SK-N-SH treated with all-trans-retinoic acid at 6 μM for 48 hours (cell line): Measurements from ENCODE around the gene OR2V1.
A peak's percentile ranks its signal among the peaks of the same experiment; 100 is the strongest.

Source experiments
- ATAC-seq: fragments of 200-7000 bp; cut with Tn5 transposase; 3 replicates; pipeline ENCODE4 v1.9.1; 2020; ENCODE audit warnings: mild to moderate bottlenecking, moderate library complexity
- ARNTL ChIP-seq: fragments of 450-650 bp; formaldehyde crosslinking; IDR thresholded peaks from 2 replicates; pipeline ENCODE4 v1.5.0; 2020; ENCODE audit warnings: low read depth, mild to moderate bottlenecking, moderate library complexity, borderline replicate concordance
- BACH2 ChIP-seq: fragments of 250-450 bp; sonication (Bioruptor Pico); IDR thresholded peaks from 2 replicates; pipeline ENCODE4 v1.9.0; 2021; ENCODE audit warnings: mild to moderate bottlenecking, borderline replicate concordance
- CSDC2 ChIP-seq: fragments of 250-450 bp; sonication (Bioruptor Pico); IDR thresholded peaks from 2 replicates; pipeline ENCODE4 v1.5.0; 2020; ENCODE audit warnings: mild to moderate bottlenecking, moderate library complexity
- ESRRG ChIP-seq: fragments of 250-450 bp; sonication (Bioruptor Pico); IDR thresholded peaks from 2 replicates; pipeline ENCODE4 v1.6.1; 2021; ENCODE audit warnings: mild to moderate bottlenecking
- GLIS3 ChIP-seq: fragments of 250-450 bp; sonication (Bioruptor Pico); IDR thresholded peaks from 2 replicates; pipeline ENCODE4 v1.5.0; 2020; ENCODE audit warnings: mild to moderate bottlenecking, moderate library complexity
- ISL1 ChIP-seq: fragments of 250-450 bp; sonication (Bioruptor Pico); IDR thresholded peaks from 2 replicates; pipeline ENCODE4 v2.1.2; 2022; ENCODE audit warnings: mild to moderate bottlenecking, moderate library complexity
- PPARA ChIP-seq: fragments of 250-450 bp; sonication (Bioruptor Pico); IDR thresholded peaks from 2 replicates; pipeline ENCODE4 v1.5.0; 2020; ENCODE audit warnings: mild to moderate bottlenecking, borderline replicate concordance
- RARB ChIP-seq: fragments of 250-450 bp; sonication (Bioruptor Pico); IDR thresholded peaks from 2 replicates; pipeline ENCODE4 v1.8.0; 2021; ENCODE audit warnings: mild to moderate bottlenecking, moderate library complexity
- SNAI2 ChIP-seq: fragments of 250-450 bp; sonication (Bioruptor Pico); IDR thresholded peaks from 2 replicates; pipeline ENCODE4 v1.5.0; 2020; ENCODE audit warnings: mild to moderate bottlenecking, moderate library complexity
- TCF4 ChIP-seq: fragments of 250-450 bp; sonication (Bioruptor Pico); IDR thresholded peaks from 2 replicates; pipeline ENCODE4 v1.8.0; 2021; ENCODE audit warnings: mild to moderate bottlenecking, moderate library complexity, borderline replicate concordance
- TOX ChIP-seq: fragments of 250-450 bp; sonication (Bioruptor Pico); IDR thresholded peaks from 2 replicates; pipeline ENCODE4 v1.8.0; 2021; ENCODE audit warnings: mild to moderate bottlenecking, moderate library complexity, borderline replicate concordance
- ZFP30 ChIP-seq: fragments of 450-650 bp; formaldehyde crosslinking; IDR thresholded peaks from 2 replicates; pipeline ENCODE4 v1.5.0; 2022; ENCODE audit warnings: mild to moderate bottlenecking, moderate library complexity
- ZNF565 ChIP-seq: fragments of 450-650 bp; formaldehyde crosslinking; conservative IDR thresholded peaks from 2 replicates; pipeline ENCODE4 v1.5.0; 2020; ENCODE audit warnings: low read depth, mild to moderate bottlenecking, moderate library complexity
- ZNF70 ChIP-seq: fragments of 450-650 bp; formaldehyde crosslinking; IDR thresholded peaks from 2 replicates; pipeline ENCODE4 v1.5.0; 2020; ENCODE audit warnings: mild to moderate bottlenecking, moderate library complexity
- ZNF8 ChIP-seq: fragments of 450-650 bp; formaldehyde crosslinking; IDR thresholded peaks from 2 replicates; pipeline ENCODE4 v1.5.0; 2020; ENCODE audit warnings: mild to moderate bottlenecking, moderate library complexity
- TF ChIP-seq, protein P1 (sequence below): fragments of 250-450 bp; sonication (Bioruptor Pico); IDR thresholded peaks from 2 replicates; pipeline ENCODE4 v1.5.0; 2020; ENCODE audit warnings: mild to moderate bottlenecking, moderate library complexity
- TF ChIP-seq, protein P2 (sequence below): fragments of 250-450 bp; sonication (Bioruptor Pico); IDR thresholded peaks from 2 replicates; pipeline ENCODE4 v1.5.1; 2020; ENCODE audit warnings: low read depth, mild to moderate bottlenecking, moderate library complexity
- TF ChIP-seq, protein P3 (sequence below): fragments of 250-450 bp; sonication (Bioruptor Pico); IDR thresholded peaks from 2 replicates; pipeline ENCODE4 v1.5.1; 2021; ENCODE audit warnings: mild to moderate bottlenecking, moderate library complexity

OR2V1 gene

DNA sequence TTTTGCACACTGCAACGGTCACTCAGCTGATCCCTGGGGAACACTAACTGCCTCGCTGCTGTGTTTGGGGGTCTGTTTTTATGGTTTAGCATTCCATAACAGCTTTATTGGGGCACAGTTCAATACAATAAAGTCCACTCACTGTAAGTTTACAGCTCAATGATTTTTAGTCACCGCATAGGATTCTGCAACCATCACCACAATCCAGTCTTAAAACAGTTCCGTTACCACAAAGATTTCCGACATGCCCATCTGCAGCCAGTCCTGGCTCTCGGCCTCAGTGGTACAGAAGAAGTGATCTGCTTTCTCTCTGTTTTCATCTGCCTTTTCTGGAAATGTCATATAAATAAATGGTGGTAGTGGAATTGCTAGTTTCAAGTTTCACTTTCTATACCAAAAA, 40.0 kb upstream of the OR2V1 start:
- no peak for ATAC-seq

DNA sequence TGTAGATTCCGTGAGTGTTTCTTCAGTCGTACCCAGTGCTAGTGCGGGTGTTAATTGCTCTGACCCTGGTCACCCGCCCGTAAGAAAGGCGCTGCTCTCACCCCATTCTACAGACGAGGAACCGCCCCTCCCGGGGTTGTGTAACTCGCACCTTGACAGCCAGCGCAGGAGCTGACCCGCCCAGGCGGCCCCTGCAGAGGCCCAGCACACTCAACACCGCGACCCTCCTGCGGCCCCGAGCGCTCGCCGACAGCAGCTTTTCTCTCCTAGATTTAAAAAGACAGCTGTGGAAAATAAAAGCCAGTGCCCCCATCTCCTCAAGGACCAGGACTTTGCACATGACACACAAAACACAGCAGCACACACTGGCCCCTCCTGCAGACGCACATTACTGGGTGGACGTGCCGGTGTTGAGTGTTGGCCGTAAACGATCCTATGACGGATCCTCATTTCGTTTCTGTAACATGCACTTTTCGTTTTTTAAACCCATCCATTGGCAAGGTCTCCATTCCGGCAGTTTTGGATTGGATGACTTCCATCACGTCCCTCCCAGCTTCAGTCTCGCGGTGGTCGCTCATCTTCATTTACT, 39.4 kb upstream of the OR2V1 start:
- TF ChIP-seq CSDC2 (CRISPR knock-in tag) (no peak), ESRRG (CRISPR knock-in tag) (no peak), ZNF8 (CRISPR knock-in tag) (no peak)
- TF ChIP-seq, protein P1, sequence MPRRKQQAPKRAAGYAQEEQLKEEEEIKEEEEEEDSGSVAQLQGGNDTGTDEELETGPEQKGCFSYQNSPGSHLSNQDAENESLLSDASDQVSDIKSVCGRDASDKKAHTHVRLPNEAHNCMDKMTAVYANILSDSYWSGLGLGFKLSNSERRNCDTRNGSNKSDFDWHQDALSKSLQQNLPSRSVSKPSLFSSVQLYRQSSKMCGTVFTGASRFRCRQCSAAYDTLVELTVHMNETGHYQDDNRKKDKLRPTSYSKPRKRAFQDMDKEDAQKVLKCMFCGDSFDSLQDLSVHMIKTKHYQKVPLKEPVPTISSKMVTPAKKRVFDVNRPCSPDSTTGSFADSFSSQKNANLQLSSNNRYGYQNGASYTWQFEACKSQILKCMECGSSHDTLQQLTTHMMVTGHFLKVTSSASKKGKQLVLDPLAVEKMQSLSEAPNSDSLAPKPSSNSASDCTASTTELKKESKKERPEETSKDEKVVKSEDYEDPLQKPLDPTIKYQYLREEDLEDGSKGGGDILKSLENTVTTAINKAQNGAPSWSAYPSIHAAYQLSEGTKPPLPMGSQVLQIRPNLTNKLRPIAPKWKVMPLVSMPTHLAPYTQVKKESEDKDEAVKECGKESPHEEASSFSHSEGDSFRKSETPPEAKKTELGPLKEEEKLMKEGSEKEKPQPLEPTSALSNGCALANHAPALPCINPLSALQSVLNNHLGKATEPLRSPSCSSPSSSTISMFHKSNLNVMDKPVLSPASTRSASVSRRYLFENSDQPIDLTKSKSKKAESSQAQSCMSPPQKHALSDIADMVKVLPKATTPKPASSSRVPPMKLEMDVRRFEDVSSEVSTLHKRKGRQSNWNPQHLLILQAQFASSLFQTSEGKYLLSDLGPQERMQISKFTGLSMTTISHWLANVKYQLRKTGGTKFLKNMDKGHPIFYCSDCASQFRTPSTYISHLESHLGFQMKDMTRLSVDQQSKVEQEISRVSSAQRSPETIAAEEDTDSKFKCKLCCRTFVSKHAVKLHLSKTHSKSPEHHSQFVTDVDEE (CRISPR knock-in tag): no peak
- TF ChIP-seq, all 23 proteins: peak for 0
- peak; percentile 1; the same call in 2 of the 3 replicates for ATAC-seq

More for the DNA sequence above, 40.0 kb upstream of the OR2V1 start:
- no peak for TF ChIP-seq RARB (CRISPR knock-in tag)
- no peak for TF ChIP-seq ZNF565 (CRISPR knock-in tag)
- TF ChIP-seq, protein P2, sequence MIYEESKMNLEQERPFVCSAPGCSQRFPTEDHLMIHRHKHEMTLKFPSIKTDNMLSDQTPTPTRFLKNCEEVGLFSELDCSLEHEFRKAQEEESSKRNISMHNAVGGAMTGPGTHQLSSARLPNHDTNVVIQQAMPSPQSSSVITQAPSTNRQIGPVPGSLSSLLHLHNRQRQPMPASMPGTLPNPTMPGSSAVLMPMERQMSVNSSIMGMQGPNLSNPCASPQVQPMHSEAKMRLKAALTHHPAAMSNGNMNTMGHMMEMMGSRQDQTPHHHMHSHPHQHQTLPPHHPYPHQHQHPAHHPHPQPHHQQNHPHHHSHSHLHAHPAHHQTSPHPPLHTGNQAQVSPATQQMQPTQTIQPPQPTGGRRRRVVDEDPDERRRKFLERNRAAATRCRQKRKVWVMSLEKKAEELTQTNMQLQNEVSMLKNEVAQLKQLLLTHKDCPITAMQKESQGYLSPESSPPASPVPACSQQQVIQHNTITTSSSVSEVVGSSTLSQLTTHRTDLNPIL (CRISPR knock-in tag): no peak
- TF ChIP-seq ISL1 (CRISPR knock-in tag): no peak
- no peak for TF ChIP-seq ZNF8 (CRISPR knock-in tag)
- TF ChIP-seq ZFP30 (CRISPR knock-in tag): no peak
- TF ChIP-seq, protein P3, sequence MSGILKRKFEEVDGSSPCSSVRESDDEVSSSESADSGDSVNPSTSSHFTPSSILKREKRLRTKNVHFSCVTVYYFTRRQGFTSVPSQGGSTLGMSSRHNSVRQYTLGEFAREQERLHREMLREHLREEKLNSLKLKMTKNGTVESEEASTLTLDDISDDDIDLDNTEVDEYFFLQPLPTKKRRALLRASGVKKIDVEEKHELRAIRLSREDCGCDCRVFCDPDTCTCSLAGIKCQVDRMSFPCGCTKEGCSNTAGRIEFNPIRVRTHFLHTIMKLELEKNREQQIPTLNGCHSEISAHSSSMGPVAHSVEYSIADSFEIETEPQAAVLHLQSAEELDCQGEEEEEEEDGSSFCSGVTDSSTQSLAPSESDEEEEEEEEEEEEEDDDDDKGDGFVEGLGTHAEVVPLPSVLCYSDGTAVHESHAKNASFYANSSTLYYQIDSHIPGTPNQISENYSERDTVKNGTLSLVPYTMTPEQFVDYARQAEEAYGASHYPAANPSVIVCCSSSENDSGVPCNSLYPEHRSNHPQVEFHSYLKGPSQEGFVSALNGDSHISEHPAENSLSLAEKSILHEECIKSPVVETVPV (CRISPR knock-in tag): no peak
- TF ChIP-seq TCF4 (CRISPR knock-in tag): no peak
- no peak for TF ChIP-seq ZNF70 (CRISPR knock-in tag)
- no peak for TF ChIP-seq BACH2 (CRISPR knock-in tag)

DNA sequence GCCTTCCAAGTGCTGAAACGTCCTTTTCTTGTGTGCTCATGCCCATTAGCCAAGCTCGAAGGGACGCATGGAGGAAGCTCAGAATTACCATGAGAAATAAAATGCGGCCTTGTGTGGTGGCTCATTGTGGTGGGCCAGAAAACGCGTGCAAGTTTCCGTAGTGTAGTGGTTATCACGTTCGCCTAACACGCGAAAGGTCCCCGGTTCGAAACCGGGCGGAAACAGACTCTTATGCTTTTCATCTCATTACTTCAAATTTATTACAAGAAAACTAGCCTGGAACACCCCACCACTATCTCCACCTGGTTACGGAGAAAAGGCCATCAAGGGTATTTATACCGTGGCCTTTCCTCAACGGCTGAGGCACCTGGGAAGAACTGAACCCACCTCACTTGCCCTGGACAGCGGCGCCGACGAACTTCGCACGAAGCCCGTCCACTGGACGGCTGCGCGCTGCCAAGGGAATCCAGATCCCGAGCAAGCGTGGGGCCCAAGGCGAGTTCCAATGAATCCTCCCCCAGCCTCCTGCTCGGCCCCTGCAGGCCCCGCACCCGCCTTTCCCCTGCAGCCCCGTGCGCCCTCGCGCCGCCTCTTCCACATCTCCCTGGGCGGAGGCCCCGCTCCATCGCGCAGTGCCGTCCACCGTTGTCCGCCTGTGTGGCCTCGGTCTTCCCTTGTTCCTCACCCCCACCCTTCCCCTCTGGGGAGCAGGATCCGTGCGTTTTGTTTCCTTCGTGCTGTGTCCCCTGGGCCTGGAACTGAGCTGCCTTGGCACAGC, 38.7 kb upstream of the OR2V1 start:
- ATAC-seq: peak; percentile 55

DNA sequence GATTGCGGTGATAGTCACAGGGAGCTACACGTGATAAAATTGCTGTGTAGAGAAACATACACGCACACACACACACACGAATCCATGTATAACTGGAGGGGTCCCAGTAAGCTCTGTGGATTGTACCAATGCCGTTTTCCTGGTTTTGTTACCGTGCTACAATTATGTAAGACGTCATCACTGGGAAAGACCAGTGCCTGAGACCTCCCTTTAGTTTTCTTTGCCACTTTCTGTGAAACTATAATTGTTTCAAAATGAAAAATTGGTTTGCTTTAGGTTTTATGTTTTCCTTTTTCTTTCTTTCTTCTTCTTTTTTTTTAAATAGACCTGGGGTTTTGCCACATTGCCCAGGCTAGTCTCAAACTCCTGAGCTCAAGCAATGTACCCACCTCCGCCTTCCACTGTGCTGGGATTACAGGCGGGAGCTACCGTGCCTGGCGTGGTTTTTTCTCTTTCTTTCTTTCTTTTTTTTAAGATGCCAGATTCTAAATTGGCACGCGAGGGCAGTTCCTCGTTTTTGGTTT, 37.7 kb upstream of the OR2V1 start:
- TF ChIP-seq ZNF8 (CRISPR knock-in tag): no peak
- TF ChIP-seq, protein P3 (CRISPR knock-in tag): no peak
- no peak for TF ChIP-seq SNAI2
- no peak for TF ChIP-seq BACH2 (CRISPR knock-in tag)
- no peak for TF ChIP-seq GLIS3 (CRISPR knock-in tag)
- no peak for TF ChIP-seq ISL1 (CRISPR knock-in tag)
- no peak for TF ChIP-seq ZFP30 (CRISPR knock-in tag)
- no peak for TF ChIP-seq PPARA
- TF ChIP-seq CSDC2 (CRISPR knock-in tag): no peak
- no peak for TF ChIP-seq TOX
- no peak for TF ChIP-seq RARB (CRISPR knock-in tag)
- no peak for ATAC-seq

DNA sequence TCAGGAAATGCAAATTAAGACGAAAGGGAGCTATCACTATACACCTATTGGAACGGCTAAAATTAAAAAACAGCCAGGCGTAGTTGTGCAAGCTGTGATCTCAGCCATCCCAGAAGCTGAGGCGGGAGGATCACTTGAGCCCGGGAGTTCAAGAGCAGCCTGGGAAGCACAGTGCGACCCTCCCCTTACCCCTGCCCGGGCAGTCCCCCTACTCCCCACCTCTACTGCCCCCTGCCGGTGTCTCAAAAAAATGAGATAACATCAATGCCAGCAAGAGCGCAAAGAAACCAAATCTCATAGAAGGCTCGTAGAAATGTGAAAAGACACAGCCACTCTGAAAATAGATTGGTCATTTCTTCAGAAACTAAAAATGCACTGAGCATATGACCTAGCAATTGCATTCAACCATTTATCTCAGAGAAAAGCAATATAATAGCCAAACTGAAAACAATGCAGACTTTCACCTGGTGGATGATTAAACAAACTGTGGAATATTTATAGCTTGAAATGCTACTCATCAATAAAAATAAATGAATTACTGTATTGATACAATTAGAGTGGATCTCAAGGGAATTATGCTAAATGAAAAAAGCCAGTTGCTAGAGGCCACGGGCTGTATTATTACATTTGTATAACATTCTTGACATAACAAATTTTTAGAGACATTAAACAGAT, 37.0 kb upstream of the OR2V1 start:
- ATAC-seq: no peak
- TF ChIP-seq RARB (CRISPR knock-in tag) (no peak), ZNF565 (CRISPR knock-in tag) (no peak), ZNF70 (CRISPR knock-in tag) (no peak), ARNTL (CRISPR knock-in tag) (no peak), BACH2 (CRISPR knock-in tag) (no peak), ZNF8 (CRISPR knock-in tag) (no peak), SNAI2 (no peak)
- TF ChIP-seq, protein P1 (CRISPR knock-in tag): no peak
- TF ChIP-seq, protein P2 (CRISPR knock-in tag): no peak
